Panc1 (cell line): Measurements from ENCODE around the gene FGF14.

ENCODE experiments used
- CTCF ChIP-seq: fragments of 450-650 bp; IDR thresholded peaks from 2 replicates; pipeline ENCODE4 v1.5.1; 2017; ENCODE audit warnings: mild to moderate bottlenecking
- POLR2AphosphoS5 ChIP-seq: IDR thresholded peaks from 2 replicates; pipeline ENCODE4 v1.6.1; 2012; ENCODE audit warnings: mild to moderate bottlenecking, low read depth, low read length, moderate library complexity
- SIN3A ChIP-seq: IDR thresholded peaks from 2 replicates; pipeline ENCODE4 v1.6.1; 2012; ENCODE audit warnings: low read depth, mild to moderate bottlenecking, low read length, moderate library complexity, borderline replicate concordance; ENCODE audit not compliant: insufficient read depth

GRCh38 chr13:101751488-101751887, 650.4 kb downstream of the FGF14 start:
- TF ChIP-seq SIN3A = no peak
- no peak for TF ChIP-seq CTCF
- TF ChIP-seq POLR2AphosphoS5 = no peak
